Thyroid gland (tissue), 4 donors: ENCODE results near the gene CUEDC2. TPM values are rescaled to one million over a fixed set of nuclear protein-coding genes. Genes with fewer than 3 reads are reported as not detected.

Source experiments
- DNase-seq, 2 donors: peaks; one replicate each; pipeline ENCODE4 v3.0.0-alpha.2; 2019
- H3K27ac ChIP-seq, 3 donors: fragments of 200-600 bp; sonication (generic); 1 replicate in 2 of 3; 2 replicates in 1 of 3; pipeline ENCODE4 v1.5.1; 2016 to 2019; ENCODE audit warnings: mild to moderate bottlenecking in 1 of 3, moderate library complexity in 1 of 3
- H3K27me3 ChIP-seq: fragments of 200-600 bp; sonication (generic); one replicate; pipeline ENCODE4 v1.5.1; 2019
- H3K36me3 ChIP-seq, 2 donors: fragments of 200-600 bp; sonication (generic); one replicate each; pipeline ENCODE4 v1.5.1; 2016 to 2019
- H3K4me1 ChIP-seq, 2 donors: fragments of 200-600 bp; sonication (generic); one replicate each; pipeline ENCODE4 v1.5.1; 2017 to 2019
- H3K4me3 ChIP-seq, 3 donors: fragments of 200-600 bp; sonication (generic); replicated peaks in 1 of 3; 1 replicate in 2 of 3; 2 replicates in 1 of 3; pipeline ENCODE4 v1.5.1; 2016; ENCODE audit warnings: mild to moderate bottlenecking in 1 of 3
- H3K9me3 ChIP-seq: fragments of 200-600 bp; sonication (generic); one replicate; pipeline ENCODE4 v1.5.1; 2017
- CTCF ChIP-seq, 6 experiments: fragments of 200-600 bp in 3 of 6; fragments of 450-650 bp in 3 of 6; sonication (generic) in 3 of 6; IDR thresholded peaks; one replicate each; pipeline ENCODE4 v1.5.1; 2016 to 2019; ENCODE audit warnings: antibody characterized with exemption in 6 of 6, mild to moderate bottlenecking in 2 of 6, inconsistent platforms in 1 of 6, moderate library complexity in 1 of 6
- POLR2A ChIP-seq, 2 donors: fragments of 450-650 bp; IDR thresholded peaks; one replicate each; pipeline ENCODE4 v1.6.1; 2017; ENCODE audit warnings: antibody characterized with exemption in 2 of 2, mild to moderate bottlenecking in 2 of 2, moderate library complexity in 1 of 2
- WGBS, 2 donors: methylation state at CpG; one replicate each; pipeline ENCODE4 v1.1.5; 2017; 5-methylcytosine and 5-hydroxymethylcytosine counted together
- intact Hi-C: fragments of 100-400 bp; cut with DNase I; formaldehyde crosslinking; loops from one replicate; pipeline ENCODE4 v1.15.1; 2023
- total RNA-seq, 4 donors: library from RNA; depleted of rRNA; stranded (reverse); fragments of >200 nt; gene quantifications; one replicate each; pipeline ENCODE4 v1.2.3, GENCODE V29; 2016

The CUEDC2 gene
- total RNA-seq, 4 donors from 2014 or later, result 56.2 to 73.9 (median 62.0) TPM

- TF ChIP-seq POLR2A (IDR thresholded peaks at IDR 0.05), result no peak
- no peak for TF ChIP-seq CTCF (IDR thresholded peaks at IDR 0.05)
- WGBS, 2 donors, result 89 to 96% methylated on average over 6 of the region's 6 CpGs
- no peaks in the 10 kb centered on the region for H3K27me3 ChIP-seq
- no peak overlapping the region for H3K4me3 ChIP-seq
- no peaks in the 10 kb centered on the region for H3K36me3 ChIP-seq
- peaks cover 3 to 25% of the 10 kb centered on the region in 2 donors for H3K4me1 ChIP-seq
- H3K27ac ChIP-seq, result no peak overlapping the region
- no peaks in the 10 kb centered on the region for H3K9me3 ChIP-seq
- no peak for DNase-seq
- intact Hi-C loops, result no loop called here
Measured at GRCh38 chr10:102467318-102467717, 34.9 kb upstream of the CUEDC2 start.

GRCh38 chr10:102465466-102465865, 33.1 kb upstream of the CUEDC2 start:
- Histone ChIP-seq H3K4me1 (peaks cover 15 to 34% of the 10 kb centered on the region in 2 donors), H3K27me3 (no peaks in the 10 kb centered on the region), H3K9me3 (no peaks in the 10 kb centered on the region), H3K36me3 (no peaks in the 10 kb centered on the region), H3K4me3 (no peak overlapping the region), H3K27ac (no peak overlapping the region)
- intact Hi-C loops, result no loop called here
- no peak for DNase-seq
- TF ChIP-seq CTCF (IDR thresholded peaks at IDR 0.05), result no peak
- 69 to 72% methylated on average over 3 of the region's 3 CpGs for WGBS, 2 donors

- no peaks in the 10 kb centered on the region for H3K9me3 ChIP-seq
- H3K4me3 ChIP-seq, result no peak overlapping the region
- peaks cover 15 to 29% of the 10 kb centered on the region in 2 donors for H3K4me1 ChIP-seq
- no peak for TF ChIP-seq CTCF (IDR thresholded peaks at IDR 0.05)
- no peak for TF ChIP-seq POLR2A (IDR thresholded peaks at IDR 0.05)
- intact Hi-C loops, result no loop called here
- DNase-seq, result no peak
- H3K36me3 ChIP-seq, result no peaks in the 10 kb centered on the region
- H3K27ac ChIP-seq, result peak overlapping the region in 1 of 3 donors; percentile 48
- H3K27me3 ChIP-seq, result no peaks in the 10 kb centered on the region
- 78 to 88% methylated on average over 10 of the region's 10 CpGs for WGBS, 2 donors
Measured at GRCh38 chr10:102463983-102464382, 31.6 kb upstream of the CUEDC2 start.

GRCh38 chr10:102462512-102463054, 30.2 kb upstream of the CUEDC2 start:
- Histone ChIP-seq H3K4me3 (no peak overlapping the region), H3K9me3 (no peaks in the 10 kb centered on the region), H3K36me3 (no peaks in the 10 kb centered on the region), H3K4me1 (peaks cover 15 to 25% of the 10 kb centered on the region in 2 donors), H3K27me3 (no peaks in the 10 kb centered on the region), H3K27ac (peak overlapping the region in 2 of 3 donors; percentile 45 to 48)
- DNase-seq, result no peak
- no peak for TF ChIP-seq CTCF (IDR thresholded peaks at IDR 0.05)
- TF ChIP-seq POLR2A (IDR thresholded peaks at IDR 0.05), result no peak
- WGBS, 2 donors, result 72 to 78% methylated on average over 6 of the region's 6 CpGs
- intact Hi-C loops, result no loop called here

GRCh38 chr10:102461187-102462054, 29.0 kb upstream of the CUEDC2 start:
- H3K9me3 ChIP-seq, result no peaks in the 10 kb centered on the region
- peak; percentile 97 for DNase-seq
- H3K27me3 ChIP-seq, result no peaks in the 10 kb centered on the region
- WGBS, 2 donors, result 3 to 7% methylated on average over 27 to 49 of the region's 54 CpGs
- no peaks in the 10 kb centered on the region for H3K36me3 ChIP-seq
- peak overlapping the region in 1 of 3 donors; percentile 55 for H3K4me3 ChIP-seq
- TF ChIP-seq POLR2A (IDR thresholded peaks at IDR 0.05) (peak in 1 of 2 donors; percentile 63), CTCF (IDR thresholded peaks at IDR 0.05) (no peak)
- intact Hi-C loops, result no loop called here
- peak overlapping the region in 1 of 3 donors; percentile 34 for H3K27ac ChIP-seq
- H3K4me1 ChIP-seq, result peaks cover 15 to 26% of the 10 kb centered on the region in 2 donors
